ENCODE results near the gene SEBOX.

SEBOX gene

DNA sequence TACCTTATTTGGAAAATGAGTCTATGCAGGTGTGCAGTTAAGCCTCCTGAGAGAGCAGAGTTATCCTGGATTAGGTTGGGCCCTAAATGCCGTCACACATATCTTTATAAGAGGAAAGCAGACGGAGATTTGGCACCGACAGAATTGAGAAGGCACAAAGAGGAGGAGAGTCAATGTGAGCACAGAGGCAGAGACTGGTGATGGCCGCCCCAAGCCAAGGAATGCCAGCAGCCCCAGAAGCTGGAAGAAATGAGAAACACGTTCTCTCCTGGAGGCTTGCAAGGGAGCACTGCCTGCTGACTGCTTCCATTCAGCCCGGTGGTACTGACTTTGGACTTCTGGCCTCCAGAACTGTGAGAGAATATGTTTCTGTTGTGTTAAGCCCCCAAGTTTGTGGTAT, 37.8 kb upstream of the SEBOX start:
- Histone ChIP-seq H3K4me3 (no peak overlapping the region), H3K27ac (no peak overlapping the region), H3K4me1 (peaks cover 0 to 23% (median 14%) of the 10 kb centered on the region in 4 donors), H3K27me3 (no peaks in the 10 kb centered on the region), H3K9me3 (no peaks in the 10 kb centered on the region), H3K36me3 (peaks cover 4 to 54% (median 37%) of the 10 kb centered on the region in 3 donors)
- TF ChIP-seq, protein P1, sequence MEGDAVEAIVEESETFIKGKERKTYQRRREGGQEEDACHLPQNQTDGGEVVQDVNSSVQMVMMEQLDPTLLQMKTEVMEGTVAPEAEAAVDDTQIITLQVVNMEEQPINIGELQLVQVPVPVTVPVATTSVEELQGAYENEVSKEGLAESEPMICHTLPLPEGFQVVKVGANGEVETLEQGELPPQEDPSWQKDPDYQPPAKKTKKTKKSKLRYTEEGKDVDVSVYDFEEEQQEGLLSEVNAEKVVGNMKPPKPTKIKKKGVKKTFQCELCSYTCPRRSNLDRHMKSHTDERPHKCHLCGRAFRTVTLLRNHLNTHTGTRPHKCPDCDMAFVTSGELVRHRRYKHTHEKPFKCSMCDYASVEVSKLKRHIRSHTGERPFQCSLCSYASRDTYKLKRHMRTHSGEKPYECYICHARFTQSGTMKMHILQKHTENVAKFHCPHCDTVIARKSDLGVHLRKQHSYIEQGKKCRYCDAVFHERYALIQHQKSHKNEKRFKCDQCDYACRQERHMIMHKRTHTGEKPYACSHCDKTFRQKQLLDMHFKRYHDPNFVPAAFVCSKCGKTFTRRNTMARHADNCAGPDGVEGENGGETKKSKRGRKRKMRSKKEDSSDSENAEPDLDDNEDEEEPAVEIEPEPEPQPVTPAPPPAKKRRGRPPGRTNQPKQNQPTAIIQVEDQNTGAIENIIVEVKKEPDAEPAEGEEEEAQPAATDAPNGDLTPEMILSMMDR (IDR thresholded peaks at IDR 0.05) = no peak
- intact Hi-C loops (cut with DNase I; ENCODE audit: low total_unique reads) = no loop called here
- DNase-seq = no peak

DNA sequence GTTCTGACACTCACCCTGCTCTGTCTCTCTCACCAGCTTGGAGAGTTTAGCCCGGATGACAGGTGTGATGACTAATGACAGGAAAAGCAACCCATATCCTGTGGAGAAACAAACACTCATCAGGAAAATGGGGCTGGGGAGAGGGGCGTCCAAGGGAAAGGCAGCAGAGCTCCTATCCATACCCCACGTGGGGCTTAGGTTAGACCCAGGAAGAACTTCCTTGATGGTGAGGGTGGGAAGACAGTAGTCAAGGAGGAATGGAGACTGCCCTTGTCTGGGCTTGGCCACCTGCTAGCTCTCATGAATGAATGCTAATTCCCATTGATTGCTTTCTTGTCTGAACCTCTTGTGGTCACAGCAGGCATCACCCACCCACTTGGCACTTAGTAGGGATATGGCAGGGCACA, 37.2 kb upstream of the SEBOX start:
- no peak overlapping the region for H3K4me3 ChIP-seq
- TF ChIP-seq, protein P1 (IDR thresholded peaks at IDR 0.05) = no peak
- H3K27me3 ChIP-seq = no peaks in the 10 kb centered on the region
- H3K4me1 ChIP-seq = peaks cover 0 to 23% (median 14%) of the 10 kb centered on the region in 4 donors
- DNase-seq = no peak
- no peaks in the 10 kb centered on the region for H3K9me3 ChIP-seq
- H3K36me3 ChIP-seq = peaks cover 5 to 60% (median 42%) of the 10 kb centered on the region in 3 donors
- intact Hi-C loops (cut with DNase I; ENCODE audit: low total_unique reads) = no loop called here
- no peak overlapping the region for H3K27ac ChIP-seq

DNA sequence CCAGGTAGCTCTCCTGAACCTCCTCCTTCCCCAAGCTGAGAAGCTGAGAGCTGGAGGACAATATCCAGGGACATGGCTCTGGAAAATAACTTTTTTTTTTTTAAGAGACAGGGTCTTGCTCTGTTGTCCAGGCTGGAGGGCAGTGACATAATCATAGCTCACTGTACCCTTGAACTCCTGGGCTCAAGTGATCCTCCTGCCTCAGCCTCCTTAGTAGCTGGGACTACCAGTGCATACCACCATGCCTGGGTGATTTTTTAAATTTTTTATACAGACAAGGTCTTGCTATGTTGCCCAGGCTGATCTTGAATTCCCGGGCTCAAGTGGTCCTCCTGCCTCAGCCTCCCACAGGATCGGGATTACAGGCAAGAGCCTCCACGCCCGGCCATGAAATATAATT, 34.8 kb upstream of the SEBOX start:
- intact Hi-C loops (cut with DNase I; ENCODE audit: low total_unique reads) = no loop called here
- peaks cover 18 to 83% (median 59%) of the 10 kb centered on the region in 3 donors for H3K36me3 ChIP-seq

DNA sequence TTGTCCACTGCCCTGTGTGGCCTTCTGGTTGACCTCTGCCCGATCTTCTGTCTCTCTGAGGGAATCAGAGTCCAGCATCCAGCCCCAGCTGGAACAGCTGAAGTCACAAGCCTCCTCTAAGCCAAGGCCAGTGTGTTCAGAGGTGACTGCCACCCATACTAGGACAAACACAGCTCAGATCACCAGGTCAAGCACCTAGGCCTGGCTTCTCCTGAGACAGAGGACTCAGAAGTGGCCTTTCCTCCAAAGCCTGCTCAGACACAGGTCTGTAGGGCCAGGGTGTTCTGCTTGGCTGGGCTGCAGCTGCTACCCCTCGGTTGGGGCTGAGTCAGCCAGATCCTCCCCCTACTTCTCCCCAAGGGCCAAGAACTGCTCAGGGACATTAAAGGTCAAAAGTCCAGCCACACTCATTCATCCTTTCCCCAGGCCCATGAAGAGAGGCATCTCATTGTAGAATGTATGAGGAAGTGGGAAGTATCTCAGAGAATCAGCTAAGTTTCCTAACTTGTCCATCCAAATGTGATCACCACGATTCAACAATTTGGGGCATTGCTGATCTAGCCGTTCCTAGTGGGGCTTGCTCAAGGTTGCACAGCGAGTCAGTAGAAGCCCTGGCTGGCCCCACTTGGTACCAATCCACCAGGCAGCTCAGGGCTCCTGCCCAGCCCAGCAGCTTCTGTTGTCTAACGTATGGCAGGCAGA, 33.4 kb upstream of the SEBOX start:
- Histone ChIP-seq H3K27me3 (no peaks in the 10 kb centered on the region), H3K4me1 (no peaks in the 10 kb centered on the region), H3K9me3 (no peaks in the 10 kb centered on the region), H3K27ac (no peak overlapping the region), H3K36me3 (peaks cover 24 to 97% (median 66%) of the 10 kb centered on the region in 3 donors), H3K4me3 (no peak overlapping the region)
- TF ChIP-seq, protein P1 (IDR thresholded peaks at IDR 0.05) = no peak
- no peak for DNase-seq
- intact Hi-C loops (cut with DNase I; ENCODE audit: low total_unique reads) = no loop called here

More for the DNA sequence above, 34.8 kb upstream of the SEBOX start:
- Histone ChIP-seq H3K4me3 (no peak overlapping the region), H3K9me3 (no peaks in the 10 kb centered on the region), H3K27me3 (no peaks in the 10 kb centered on the region), H3K4me1 (peaks cover 0 to 11% (median 5%) of the 10 kb centered on the region in 4 donors), H3K27ac (no peak overlapping the region)
- DNase-seq = no peak
- TF ChIP-seq, protein P1 (IDR thresholded peaks at IDR 0.05) = no peak

DNA sequence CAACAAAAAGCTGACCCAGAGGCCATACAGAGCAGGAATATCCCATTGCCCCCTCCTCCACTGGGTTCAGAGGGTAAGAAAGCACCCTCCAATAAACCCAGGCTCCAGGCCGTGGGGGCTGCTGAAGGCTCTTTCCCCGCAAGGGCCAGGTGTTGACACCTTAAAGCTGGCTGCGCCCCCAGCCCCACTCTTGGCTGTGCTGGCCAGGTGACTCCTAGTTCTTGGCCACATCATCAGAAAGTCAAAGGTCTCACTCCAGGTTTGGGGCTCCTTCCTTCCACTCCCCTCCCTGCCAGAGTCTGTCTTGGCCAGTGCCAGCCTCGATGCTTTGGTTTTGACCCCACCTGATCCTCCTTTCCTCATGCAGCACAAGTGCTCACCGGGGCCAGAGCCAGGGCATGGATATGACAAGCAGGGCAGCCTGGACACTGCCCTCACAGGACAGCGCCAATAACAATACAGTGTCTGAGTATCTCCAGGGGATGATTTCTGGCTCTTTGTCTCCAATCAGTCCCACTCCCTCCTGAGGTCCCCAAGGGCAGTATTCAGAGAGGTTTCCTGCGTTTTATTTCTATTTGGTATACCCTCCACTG, 32.8 kb upstream of the SEBOX start:
- H3K4me1 ChIP-seq = no peaks in the 10 kb centered on the region
- no peaks in the 10 kb centered on the region for H3K9me3 ChIP-seq
- H3K4me3 ChIP-seq = no peak overlapping the region
- intact Hi-C loops (cut with DNase I; ENCODE audit: low total_unique reads) = no loop called here
- TF ChIP-seq, protein P1 (IDR thresholded peaks at IDR 0.05) = no peak
- no peak overlapping the region for H3K27ac ChIP-seq
- DNase-seq = no peak
- no peaks in the 10 kb centered on the region for H3K27me3 ChIP-seq
- H3K36me3 ChIP-seq = peaks cover 30 to 97% (median 72%) of the 10 kb centered on the region in 3 donors
